ENCODE data around the gene PRRG2. TPM values are rescaled to one million over a fixed set of nuclear protein-coding genes. Genes with fewer than 3 reads are reported as not detected.

PRRG2 gene
- total and polyA plus RNA-seq, 9 of the 15 experiments (the other 6 are each of a cell fraction or from before 2014, with no cell fraction given): 0.06 to 1.1 (median 0.33) TPM

DNA sequence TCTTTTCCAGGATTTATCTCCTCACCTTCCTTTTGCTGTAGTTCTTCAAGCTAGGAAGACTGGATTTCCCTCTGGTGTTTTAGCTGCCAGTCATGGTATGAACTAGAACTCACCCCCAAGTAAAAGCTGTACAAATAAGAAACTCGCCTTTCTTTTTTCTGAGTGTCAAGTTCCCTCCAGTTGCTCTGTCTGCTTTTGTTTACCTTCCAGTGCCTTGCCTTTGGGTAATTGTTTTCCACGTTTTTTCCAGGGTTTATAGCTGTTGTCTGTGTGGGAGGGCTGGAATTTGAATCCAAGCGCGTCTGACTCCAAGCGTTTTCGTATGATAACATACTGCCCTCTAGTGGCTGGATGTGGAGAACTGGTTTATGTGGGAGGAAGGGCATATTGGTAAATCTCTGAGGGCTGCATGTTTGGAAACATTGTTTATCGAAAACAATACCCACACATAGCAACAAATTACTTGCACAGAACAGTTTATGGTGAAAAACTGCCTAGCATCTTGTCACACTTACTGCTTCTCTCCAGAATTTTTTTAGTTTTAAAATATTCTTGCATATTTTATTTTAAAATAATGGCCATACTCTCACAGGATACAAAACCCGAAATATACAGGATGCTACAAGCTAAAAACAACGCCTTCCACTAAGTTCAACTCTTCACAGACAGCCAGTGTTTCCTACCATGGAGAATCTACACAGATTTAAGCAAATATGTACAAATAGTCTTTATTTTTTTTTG is 34.1 kb upstream of the PRRG2 start (continued):
- peak; percentile 51; the same call in 1 of the 2 replicates for TF ChIP-seq KLF16 (IDR thresholded peaks at IDR 0.05)
- no peak for TF ChIP-seq ETV1 (tag; conservative IDR thresholded peaks at IDR 0.05; ENCODE audit: low read depth)
- TF ChIP-seq ZNF23 (CRISPR knock-in tag; IDR thresholded peaks at IDR 0.05): no peak
- TF ChIP-seq, protein P1, sequence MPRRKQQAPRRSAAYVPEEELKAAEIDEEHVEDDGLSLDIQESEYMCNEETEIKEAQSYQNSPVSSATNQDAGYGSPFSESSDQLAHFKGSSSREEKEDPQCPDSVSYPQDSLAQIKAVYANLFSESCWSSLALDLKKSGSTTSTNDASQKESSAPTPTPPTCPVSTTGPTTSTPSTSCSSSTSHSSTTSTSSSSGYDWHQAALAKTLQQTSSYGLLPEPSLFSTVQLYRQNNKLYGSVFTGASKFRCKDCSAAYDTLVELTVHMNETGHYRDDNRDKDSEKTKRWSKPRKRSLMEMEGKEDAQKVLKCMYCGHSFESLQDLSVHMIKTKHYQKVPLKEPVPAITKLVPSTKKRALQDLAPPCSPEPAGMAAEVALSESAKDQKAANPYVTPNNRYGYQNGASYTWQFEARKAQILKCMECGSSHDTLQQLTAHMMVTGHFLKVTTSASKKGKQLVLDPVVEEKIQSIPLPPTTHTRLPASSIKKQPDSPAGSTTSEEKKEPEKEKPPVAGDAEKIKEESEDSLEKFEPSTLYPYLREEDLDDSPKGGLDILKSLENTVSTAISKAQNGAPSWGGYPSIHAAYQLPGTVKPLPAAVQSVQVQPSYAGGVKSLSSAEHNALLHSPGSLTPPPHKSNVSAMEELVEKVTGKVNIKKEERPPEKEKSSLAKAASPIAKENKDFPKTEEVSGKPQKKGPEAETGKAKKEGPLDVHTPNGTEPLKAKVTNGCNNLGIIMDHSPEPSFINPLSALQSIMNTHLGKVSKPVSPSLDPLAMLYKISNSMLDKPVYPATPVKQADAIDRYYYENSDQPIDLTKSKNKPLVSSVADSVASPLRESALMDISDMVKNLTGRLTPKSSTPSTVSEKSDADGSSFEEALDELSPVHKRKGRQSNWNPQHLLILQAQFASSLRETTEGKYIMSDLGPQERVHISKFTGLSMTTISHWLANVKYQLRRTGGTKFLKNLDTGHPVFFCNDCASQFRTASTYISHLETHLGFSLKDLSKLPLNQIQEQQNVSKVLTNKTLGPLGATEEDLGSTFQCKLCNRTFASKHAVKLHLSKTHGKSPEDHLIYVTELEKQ (CRISPR knock-in tag; IDR thresholded peaks at IDR 0.05): no peak
- TF ChIP-seq ELF1 (tag; IDR thresholded peaks at IDR 0.05): no peak
- TF ChIP-seq GTF2F1 (IDR thresholded peaks at IDR 0.05; ENCODE audit: low read depth, low read length): no peak
- no peak for TF ChIP-seq THRB (CRISPR knock-in tag; conservative IDR thresholded peaks at IDR 0.05)
- TF ChIP-seq ZNF778 (CRISPR knock-in tag; IDR thresholded peaks at IDR 0.05): no peak
- TF ChIP-seq RAD21 (CRISPR knock-in tag; conservative IDR thresholded peaks at IDR 0.05 in 1 of 2, IDR thresholded peaks at IDR 0.05 in 1 of 2): peak; percentile 87 to 90
- TF ChIP-seq PKNOX1 (IDR thresholded peaks at IDR 0.05): peak; percentile 71
- TF ChIP-seq PHF20 (IDR thresholded peaks at IDR 0.05; ENCODE audit: partially characterized antibody): no peak
- no peak for TF ChIP-seq EZH2 (IDR thresholded peaks at IDR 0.05; ENCODE audit: borderline replicate concordance, low read depth, low read length)
- 0 out of 2 replicates have a peak, but pooled peaks have one; percentile 16 for TF ChIP-seq TOE1 (IDR thresholded peaks at IDR 0.05; ENCODE audit: borderline replicate concordance)
- TF ChIP-seq TOE1 (CRISPR knock-in tag; IDR thresholded peaks at IDR 0.05; ENCODE audit: borderline replicate concordance, low read depth): no peak
- no peak for TF ChIP-seq FOXA1 (IDR thresholded peaks at IDR 0.05; ENCODE audit: borderline replicate concordance)
- peak; percentile 21; the same call in 1 of the 2 replicates for TF ChIP-seq JUND (IDR thresholded peaks at IDR 0.05; ENCODE audit: borderline replicate concordance, low read depth, low read length)
- no peak; the same call in 2 of the 3 replicates for TF ChIP-seq JUND (tag; IDR thresholded peaks at IDR 0.05; ENCODE audit: borderline replicate concordance, low read depth, low read length)
- TF ChIP-seq ATF7 (IDR thresholded peaks at IDR 0.05): peak; percentile 33; the same call in 1 of the 2 replicates
- TF ChIP-seq ARNT (IDR thresholded peaks at IDR 0.05): peak in 1 of 2 experiments; percentile 77; a peak in 1 of 4 replicates
